ENCODE results near the gene TULP4. TPM values are rescaled to one million over a fixed set of nuclear protein-coding genes. Genes with fewer than 3 reads are reported as not detected.
"Not testable (repeated sequence)": the region's sequence is repeated elsewhere in the genome, so short reads cannot be mapped to it uniquely, and the experiment has no call there.

Gene TULP4
- total RNA-seq, 4 donors from 2014 or later: 129 to 170 (median 156) TPM

DNA sequence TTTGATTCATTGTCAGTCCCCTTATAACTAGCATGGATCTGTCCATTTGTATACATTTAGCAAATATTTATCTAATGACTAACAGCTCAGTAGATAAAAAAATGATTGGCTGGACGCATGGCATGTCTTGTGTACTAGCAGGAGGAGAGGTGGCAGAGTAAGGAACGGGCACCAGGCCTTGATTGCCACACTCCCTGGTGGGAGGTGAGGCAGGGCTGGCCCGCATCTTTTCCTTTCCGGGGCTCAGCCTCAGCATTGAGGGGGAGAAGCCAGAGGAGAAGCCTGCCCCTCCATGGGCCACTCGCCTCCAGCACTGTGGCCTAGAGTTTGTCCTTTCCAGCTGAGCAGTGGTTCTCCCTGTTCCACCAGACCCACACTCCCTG, 162.7 kb downstream of the TULP4 start:
- Histone ChIP-seq H3K4me1 (no peaks in the 10 kb centered on the region), H3K27ac (replicated peaks in 1 of 4) (no peak overlapping the region), H3K27me3 (no peaks in the 10 kb centered on the region), H3K4me3 (no peak overlapping the region), H3K36me3 (peaks cover 3 to 34% (median 13%) of the 10 kb centered on the region in 4 donors), H3K9me3 (no peaks in the 10 kb centered on the region)
- DNase-seq (ENCODE audit: extremely low spot score): no peak
- TF ChIP-seq POLR2A (IDR thresholded peaks at IDR 0.05; ENCODE audit: low read depth): no peak
- no peak for TF ChIP-seq EP300 (IDR thresholded peaks at IDR 0.05)
- TF ChIP-seq POLR2AphosphoS5 (IDR thresholded peaks at IDR 0.05): no peak
- TF ChIP-seq, protein P1, sequence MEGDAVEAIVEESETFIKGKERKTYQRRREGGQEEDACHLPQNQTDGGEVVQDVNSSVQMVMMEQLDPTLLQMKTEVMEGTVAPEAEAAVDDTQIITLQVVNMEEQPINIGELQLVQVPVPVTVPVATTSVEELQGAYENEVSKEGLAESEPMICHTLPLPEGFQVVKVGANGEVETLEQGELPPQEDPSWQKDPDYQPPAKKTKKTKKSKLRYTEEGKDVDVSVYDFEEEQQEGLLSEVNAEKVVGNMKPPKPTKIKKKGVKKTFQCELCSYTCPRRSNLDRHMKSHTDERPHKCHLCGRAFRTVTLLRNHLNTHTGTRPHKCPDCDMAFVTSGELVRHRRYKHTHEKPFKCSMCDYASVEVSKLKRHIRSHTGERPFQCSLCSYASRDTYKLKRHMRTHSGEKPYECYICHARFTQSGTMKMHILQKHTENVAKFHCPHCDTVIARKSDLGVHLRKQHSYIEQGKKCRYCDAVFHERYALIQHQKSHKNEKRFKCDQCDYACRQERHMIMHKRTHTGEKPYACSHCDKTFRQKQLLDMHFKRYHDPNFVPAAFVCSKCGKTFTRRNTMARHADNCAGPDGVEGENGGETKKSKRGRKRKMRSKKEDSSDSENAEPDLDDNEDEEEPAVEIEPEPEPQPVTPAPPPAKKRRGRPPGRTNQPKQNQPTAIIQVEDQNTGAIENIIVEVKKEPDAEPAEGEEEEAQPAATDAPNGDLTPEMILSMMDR (IDR thresholded peaks at IDR 0.05): no peak
- WGBS: 85% methylated on average over 5 of the region's 5 CpGs
- intact Hi-C loops (cut with DNase I): no loop called here

DNA sequence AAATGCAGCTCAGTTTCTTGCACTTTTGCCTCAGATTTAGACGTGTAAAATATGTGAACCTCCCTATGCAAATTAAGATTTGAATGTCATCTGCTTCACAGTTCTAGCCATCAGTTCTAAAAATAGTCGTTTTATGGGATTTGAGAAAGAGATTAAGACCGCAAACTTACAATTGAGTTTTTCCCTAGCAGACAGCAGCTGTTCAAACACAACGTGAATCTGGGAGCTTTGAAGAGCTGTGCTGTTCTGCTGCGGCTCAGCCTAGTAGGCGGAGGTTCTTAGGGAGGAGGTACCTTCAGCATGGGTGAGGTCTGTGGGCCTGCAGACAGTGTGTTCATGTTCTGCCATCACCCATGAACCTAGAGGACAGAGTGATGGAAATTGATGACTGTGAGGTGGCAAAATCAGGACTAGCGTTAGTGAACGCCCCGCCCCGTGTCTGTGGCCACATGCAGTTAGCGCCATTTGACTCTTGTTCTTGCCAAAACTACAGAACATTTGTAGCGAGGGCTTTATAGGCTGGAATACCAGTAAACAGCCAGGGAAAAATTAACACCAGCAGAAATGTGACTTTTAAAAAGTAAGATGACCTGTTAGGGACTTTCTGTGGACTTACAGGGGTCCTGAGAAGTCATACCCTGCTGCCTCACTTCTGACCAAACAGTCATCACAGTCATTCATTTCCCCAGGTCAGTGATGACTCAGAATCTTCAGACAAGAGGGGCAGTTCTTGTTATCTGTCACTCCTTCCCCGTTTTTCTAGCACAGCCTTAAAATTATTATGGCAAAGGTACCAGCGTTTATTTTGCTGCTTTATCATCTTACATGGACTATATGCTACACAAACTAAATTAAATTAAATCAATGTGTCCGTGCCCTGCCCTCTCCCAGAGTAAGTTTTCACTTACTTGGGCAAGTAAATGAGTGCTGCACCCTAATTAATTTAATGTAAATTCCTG, 163.4 kb downstream of the TULP4 start:
- Histone ChIP-seq H3K9me3 (no peaks in the 10 kb centered on the region), H3K27me3 (no peaks in the 10 kb centered on the region), H3K36me3 (peaks cover 9 to 37% (median 19%) of the 10 kb centered on the region in 4 donors), H3K27ac (replicated peaks in 1 of 4) (no peak overlapping the region), H3K4me3 (no peak overlapping the region), H3K4me1 (no peaks in the 10 kb centered on the region)
- DNase-seq (ENCODE audit: extremely low spot score): no peak
- intact Hi-C loops (cut with DNase I): no loop called here
- TF ChIP-seq EP300 (IDR thresholded peaks at IDR 0.05) (no peak), POLR2AphosphoS5 (IDR thresholded peaks at IDR 0.05) (no peak), POLR2A (IDR thresholded peaks at IDR 0.05; ENCODE audit: low read depth) (no peak)
- TF ChIP-seq, protein P1 (IDR thresholded peaks at IDR 0.05): no peak
- 74% methylated on average over 15 of the region's 15 CpGs for WGBS

DNA sequence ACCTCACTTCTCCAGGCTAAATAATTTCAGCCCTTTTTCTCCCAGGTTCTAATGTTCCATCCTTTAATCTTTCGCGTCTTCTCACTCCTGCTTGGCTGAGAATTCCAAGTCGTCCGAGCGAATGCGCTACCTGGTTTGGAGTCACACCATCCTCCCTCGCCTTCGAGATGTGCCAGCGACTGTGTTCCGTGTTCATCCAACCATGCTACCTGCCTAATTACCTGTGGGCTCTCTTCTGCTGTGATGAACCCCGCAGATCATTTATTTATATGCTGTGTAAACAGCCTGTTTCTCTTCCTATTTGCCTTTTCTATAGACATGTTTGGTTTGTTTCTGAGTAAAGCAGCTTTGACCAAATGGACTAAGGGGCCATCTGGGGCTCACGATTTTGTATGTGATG, 164.1 kb downstream of the TULP4 start:
- no peak overlapping the region for H3K27ac ChIP-seq (replicated peaks in 1 of 4)
- TF ChIP-seq EP300 (IDR thresholded peaks at IDR 0.05): no peak
- TF ChIP-seq, protein P1 (IDR thresholded peaks at IDR 0.05): no peak
- no peak for TF ChIP-seq POLR2A (IDR thresholded peaks at IDR 0.05; ENCODE audit: low read depth)
- TF ChIP-seq POLR2AphosphoS5 (IDR thresholded peaks at IDR 0.05): no peak
- no peak for DNase-seq (ENCODE audit: extremely low spot score)
- WGBS: 96% methylated on average over 12 of the region's 12 CpGs
- peaks cover 16 to 45% (median 26%) of the 10 kb centered on the region in 4 donors for H3K36me3 ChIP-seq
- intact Hi-C loops (cut with DNase I): no loop called here
- no peaks in the 10 kb centered on the region for H3K27me3 ChIP-seq
- no peaks in the 10 kb centered on the region for H3K4me1 ChIP-seq
- no peaks in the 10 kb centered on the region for H3K9me3 ChIP-seq
- H3K4me3 ChIP-seq: no peak overlapping the region

DNA sequence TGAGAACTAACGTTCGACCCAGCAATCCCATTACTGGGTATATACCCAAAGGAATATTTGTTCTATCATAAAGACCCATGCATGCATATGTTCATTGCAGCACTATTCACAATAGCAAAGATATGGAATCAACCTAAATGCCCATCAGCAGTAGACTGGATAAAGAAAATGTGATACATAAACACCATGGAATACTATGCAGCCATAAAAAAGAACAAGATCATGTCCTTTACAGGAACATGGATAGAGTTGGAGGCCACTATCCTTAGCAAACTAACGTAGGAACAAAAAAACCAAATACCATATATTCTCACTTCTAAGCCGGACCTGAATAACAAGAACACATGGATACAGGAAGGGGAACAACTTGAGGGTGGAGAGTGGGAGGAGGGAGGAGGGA, 165.5 kb downstream of the TULP4 start:
- H3K4me3 ChIP-seq; DNase-seq (ENCODE audit: extremely low spot score); intact Hi-C loops (cut with DNase I); H3K27me3 ChIP-seq; H3K9me3 ChIP-seq; H3K27ac ChIP-seq (replicated peaks in 1 of 4); H3K4me1 ChIP-seq: not testable (repeated sequence)
- WGBS: 97% methylated on average over 4 of the region's 4 CpGs
- H3K36me3 ChIP-seq: peaks cover 18 to 58% (median 35%) of the 10 kb centered on the region in 4 donors

DNA sequence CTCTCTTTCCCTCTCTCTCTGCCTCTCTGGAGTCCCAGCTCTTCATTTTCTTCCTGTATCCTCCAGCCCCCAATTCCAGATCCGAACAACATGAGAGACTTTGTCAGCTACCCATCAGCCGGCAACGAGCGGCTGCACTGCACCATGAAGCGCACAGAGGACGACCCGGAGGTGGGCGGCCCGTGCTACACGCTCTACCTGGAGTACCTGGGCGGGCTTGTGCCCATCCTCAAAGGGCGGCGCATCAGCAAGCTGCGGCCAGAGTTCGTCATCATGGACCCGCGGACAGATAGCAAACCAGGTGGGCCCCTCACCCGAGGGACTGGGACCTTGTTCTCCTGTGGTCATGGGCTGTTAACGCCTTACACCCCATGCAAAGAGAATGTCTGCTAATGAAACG, 168.7 kb downstream of the TULP4 start:
- Histone ChIP-seq H3K36me3 (peaks cover 24 to 68% (median 49%) of the 10 kb centered on the region in 4 donors), H3K27me3 (no peaks in the 10 kb centered on the region), H3K9me3 (no peaks in the 10 kb centered on the region), H3K27ac (replicated peaks in 1 of 4) (no peak overlapping the region), H3K4me3 (no peak overlapping the region), H3K4me1 (no peaks in the 10 kb centered on the region)
- TF ChIP-seq POLR2AphosphoS5 (IDR thresholded peaks at IDR 0.05) (no peak), EP300 (IDR thresholded peaks at IDR 0.05) (no peak), POLR2A (IDR thresholded peaks at IDR 0.05; ENCODE audit: low read depth) (no peak)
- TF ChIP-seq, protein P1 (IDR thresholded peaks at IDR 0.05): no peak
- WGBS: 92% methylated on average over 20 of the region's 20 CpGs
- intact Hi-C loops (cut with DNase I): no loop called here
- no peak for DNase-seq (ENCODE audit: extremely low spot score)
